Stimulated activated effector memory CD8-positive, alpha-beta T cell treated with anti-CD3 and anti-CD28 coated beads, Interleukin-12 subunit alpha, Interleukin-12 subunit beta, amount 100 ng/mL, for 72 hours (primary cell): ENCODE results near the gene DNAAF5.

Source experiments
- ATAC-seq: fragments of 150-1000 bp; cut with Tn5 transposase; 2 replicates; pipeline ENCODE4 v1.10.0; 2021
- DNase-seq, 2 donors: peaks; one replicate each; pipeline ENCODE4 v3.0.0; 2021 to 2022; ENCODE audit warnings: low spot score in 2 of 2
- H3K27ac Mint-ChIP-seq: one replicate; pipeline ENCODE4 v1.8.0; 2022; ENCODE audit warnings: mild to moderate bottlenecking, mixed read lengths
- H3K36me3 Mint-ChIP-seq: one replicate; pipeline ENCODE4 v1.8.0; 2022; ENCODE audit warnings: mild to moderate bottlenecking, mixed read lengths
- H3K4me1 Mint-ChIP-seq: one replicate; pipeline ENCODE4 v1.8.0; 2022; ENCODE audit warnings: mixed read lengths
- H3K4me3 Mint-ChIP-seq: one replicate; pipeline ENCODE4 v1.8.0; 2022; ENCODE audit warnings: mild to moderate bottlenecking, mixed read lengths
- H3K9me3 Mint-ChIP-seq: one replicate; pipeline ENCODE4 v1.8.0; 2022; ENCODE audit warnings: mixed read lengths

Gene DNAAF5

DNA sequence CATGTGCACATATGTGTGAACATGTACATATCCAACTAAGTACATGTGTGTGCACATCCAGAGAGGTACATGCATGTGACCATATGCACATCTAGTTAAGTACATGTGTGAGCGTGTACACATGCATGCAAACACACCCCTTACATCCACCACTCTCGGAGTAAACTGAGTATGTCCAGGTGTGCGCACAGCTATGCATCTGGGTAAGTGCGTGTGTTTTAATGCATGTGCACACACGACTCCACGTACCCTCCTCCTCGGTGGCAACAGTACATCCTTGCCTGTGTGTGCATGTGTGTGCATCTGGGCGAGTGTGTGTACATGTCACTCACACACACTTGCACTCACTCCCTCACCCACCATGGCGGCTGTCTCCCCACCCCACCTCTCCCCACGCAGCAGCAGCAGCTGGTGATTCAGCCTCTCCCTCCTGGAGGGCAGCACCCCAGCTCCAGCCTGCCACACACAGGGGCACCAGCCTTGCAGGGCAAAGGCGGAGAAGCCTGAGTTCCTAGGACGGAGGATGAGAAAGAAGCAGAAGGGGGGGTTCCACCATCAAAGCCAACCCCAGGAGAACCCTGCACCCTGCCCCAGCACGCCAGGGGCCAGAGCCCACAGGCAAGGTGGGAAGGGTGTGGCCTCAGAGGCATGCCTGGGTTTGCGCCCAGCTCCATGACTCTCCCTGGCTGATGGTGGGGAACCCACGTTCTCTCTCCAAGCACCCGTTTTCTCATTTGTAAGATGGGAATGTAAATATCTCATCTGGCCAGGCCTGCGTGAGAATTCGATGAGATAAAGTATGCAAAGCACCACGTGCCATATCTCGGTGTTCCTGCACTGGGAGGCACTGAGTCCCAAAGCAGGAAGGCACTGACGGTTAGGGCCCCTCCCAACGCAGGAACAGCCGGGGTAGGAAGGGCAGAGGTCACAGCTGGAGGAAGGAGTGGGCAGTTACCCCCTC lies 27.7 kb upstream of the DNAAF5 start:
- H3K4me3 Mint-ChIP-seq: no peak overlapping the region
- no peaks in the 10 kb centered on the region for H3K4me1 Mint-ChIP-seq
- no peak overlapping the region for H3K27ac Mint-ChIP-seq
- DNase-seq (no peak), ATAC-seq (no peak)
- no peaks in the 10 kb centered on the region for H3K36me3 Mint-ChIP-seq
- peaks cover 9% of the 10 kb centered on the region for H3K9me3 Mint-ChIP-seq

DNA sequence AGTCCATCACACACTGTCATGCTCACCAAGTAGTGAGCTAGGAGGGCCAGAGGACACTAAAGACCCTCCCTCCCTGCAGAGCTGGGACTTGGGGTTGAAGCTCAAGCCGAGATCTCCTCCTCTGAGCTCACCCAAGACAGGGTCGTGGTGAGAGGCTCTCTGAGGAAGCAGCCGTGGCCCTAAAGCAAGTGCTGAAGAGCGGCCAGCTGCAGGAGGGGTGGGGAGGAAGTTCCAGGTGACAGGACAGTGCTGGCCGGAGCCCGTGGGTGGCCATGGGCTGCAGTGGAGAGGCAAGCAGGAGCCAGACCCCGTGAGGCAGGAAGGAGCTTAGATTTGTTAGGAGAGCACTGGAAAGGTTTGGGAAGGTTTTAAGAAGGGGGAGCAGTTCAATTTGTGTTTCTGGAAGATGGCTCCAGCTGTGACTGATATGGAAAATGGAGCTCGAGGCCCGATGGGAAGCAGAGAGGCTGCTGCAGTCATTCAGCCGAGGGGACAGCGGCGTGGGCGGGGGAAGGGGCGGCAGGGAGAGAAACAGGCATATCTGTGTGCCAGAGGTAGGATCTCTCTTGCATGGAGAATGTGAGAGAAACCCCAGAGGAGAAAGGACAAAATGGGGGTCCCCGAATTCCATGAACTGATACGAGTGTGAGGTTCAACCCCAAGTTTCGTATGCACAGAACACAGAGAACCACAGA lies 26.9 kb upstream of the DNAAF5 start:
- ATAC-seq (no peak), DNase-seq (no peak)
- Mint-ChIP-seq H3K36me3 (peaks cover 6% of the 10 kb centered on the region), H3K4me1 (no peaks in the 10 kb centered on the region), H3K27ac (no peak overlapping the region), H3K4me3 (no peak overlapping the region), H3K9me3 (peaks cover 9% of the 10 kb centered on the region)

DNA sequence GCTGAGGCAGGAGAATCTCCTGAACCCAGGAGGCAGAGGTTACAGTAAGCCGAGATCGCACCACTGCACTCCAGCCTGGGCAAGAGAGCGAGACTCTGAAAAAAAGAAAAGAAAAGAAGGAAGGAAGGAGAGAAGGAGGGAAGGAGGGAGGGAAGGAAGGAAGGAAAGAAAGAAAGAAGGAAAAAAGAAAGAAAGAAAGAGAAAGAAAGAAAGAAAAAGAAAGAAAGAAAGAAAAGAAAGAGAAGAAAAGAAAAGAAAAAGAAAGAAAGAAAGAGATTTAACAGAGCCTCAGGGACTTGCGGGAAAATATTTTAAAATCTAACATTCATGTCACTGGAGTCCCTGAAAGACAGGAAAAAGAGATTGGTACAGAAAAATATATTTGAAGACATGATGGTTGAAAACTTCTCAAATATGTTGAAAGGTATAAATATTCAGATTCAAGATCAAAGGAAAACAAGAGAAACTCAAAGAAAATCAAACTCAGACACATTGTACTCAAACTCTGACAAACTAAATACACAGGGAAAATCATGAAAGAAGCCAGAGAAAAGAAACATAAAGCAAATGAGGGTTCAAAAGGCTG lies 25.3 kb upstream of the DNAAF5 start:
- no peak for ATAC-seq
- Mint-ChIP-seq H3K4me1 (no peaks in the 10 kb centered on the region), H3K27ac (no peak overlapping the region), H3K4me3 (no peak overlapping the region), H3K9me3 (peaks cover 9% of the 10 kb centered on the region), H3K36me3 (peaks cover 6% of the 10 kb centered on the region)
- DNase-seq: no peak

- H3K4me1 Mint-ChIP-seq: no peaks in the 10 kb centered on the region
- peaks cover 9% of the 10 kb centered on the region for H3K9me3 Mint-ChIP-seq
- H3K4me3 Mint-ChIP-seq: no peak overlapping the region
- ATAC-seq (no peak), DNase-seq (no peak)
- H3K27ac Mint-ChIP-seq: no peak overlapping the region
- peaks cover 6% of the 10 kb centered on the region for H3K36me3 Mint-ChIP-seq
These were observed 23.4 kb upstream of the DNAAF5 start for GRCh38 chr7:703049-703448.

DNA sequence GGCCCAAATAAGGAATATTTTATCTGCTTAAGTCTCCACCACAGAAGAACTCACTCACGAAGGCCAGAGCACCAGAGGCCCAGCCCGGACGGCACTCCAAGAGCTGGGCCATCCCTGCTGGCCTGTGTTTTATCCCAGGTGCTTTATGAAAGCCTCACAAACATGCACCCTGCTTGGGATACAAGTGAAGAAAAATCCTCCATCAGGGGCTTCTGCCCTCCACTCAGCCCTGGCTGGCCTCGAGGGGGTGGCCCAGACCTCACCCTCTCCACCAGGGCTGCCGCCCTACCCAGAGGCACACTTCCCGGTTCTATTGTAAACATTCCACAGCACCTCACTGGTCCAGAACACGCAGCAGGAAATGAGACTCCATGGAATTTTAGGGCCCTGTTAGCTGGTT lies 19.8 kb upstream of the DNAAF5 start:
- H3K4me1 Mint-ChIP-seq: no peaks in the 10 kb centered on the region
- DNase-seq (no peak), ATAC-seq (no peak)
- peaks cover 9% of the 10 kb centered on the region for H3K9me3 Mint-ChIP-seq
- no peak overlapping the region for H3K27ac Mint-ChIP-seq
- H3K36me3 Mint-ChIP-seq: peaks cover 6% of the 10 kb centered on the region
- H3K4me3 Mint-ChIP-seq: no peak overlapping the region

GRCh38 chr7:707296-708000 lies 19.1 kb upstream of the DNAAF5 start:
- no peak for ATAC-seq
- Mint-ChIP-seq H3K36me3 (peaks cover 6% of the 10 kb centered on the region), H3K4me3 (no peak overlapping the region), H3K4me1 (no peaks in the 10 kb centered on the region), H3K9me3 (peaks cover 7% of the 10 kb centered on the region), H3K27ac (no peak overlapping the region)
- no peak for DNase-seq

DNA sequence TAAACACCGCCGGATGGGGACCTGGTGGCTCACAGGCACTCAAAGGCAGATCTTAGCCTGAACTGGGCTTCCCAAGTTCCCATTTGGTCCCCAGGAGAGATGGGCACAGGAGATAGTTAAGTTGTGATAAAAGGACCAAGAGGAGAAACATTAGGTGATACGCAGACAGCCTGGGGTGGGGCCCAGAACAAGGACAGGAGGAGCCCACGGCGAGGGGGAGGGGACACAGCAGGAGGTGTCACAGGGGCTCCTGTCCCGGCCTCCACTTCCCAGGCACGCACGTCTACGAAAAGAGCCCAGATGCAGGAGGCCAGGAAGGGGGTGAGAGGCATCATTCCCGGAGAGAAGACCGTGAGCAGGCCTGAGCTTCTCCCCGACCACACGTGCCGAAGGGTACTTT lies 16.3 kb upstream of the DNAAF5 start:
- ATAC-seq: no peak
- H3K4me3 Mint-ChIP-seq: no peak overlapping the region
- no peaks in the 10 kb centered on the region for H3K9me3 Mint-ChIP-seq
- peaks cover 20% of the 10 kb centered on the region for H3K4me1 Mint-ChIP-seq
- DNase-seq: no peak
- no peaks in the 10 kb centered on the region for H3K36me3 Mint-ChIP-seq
- H3K27ac Mint-ChIP-seq: no peak overlapping the region

GRCh38 chr7:711093-711921 lies 15.2 kb upstream of the DNAAF5 start:
- H3K9me3 Mint-ChIP-seq: no peaks in the 10 kb centered on the region
- no peak for DNase-seq

GRCh38 chr7:711922-712380 lies 14.5 kb upstream of the DNAAF5 start:
- Mint-ChIP-seq H3K27ac (no peak overlapping the region), H3K36me3 (no peaks in the 10 kb centered on the region)
- no peak for ATAC-seq

More at GRCh38 chr7:711093-711921, 15.2 kb upstream of the DNAAF5 start:
- Mint-ChIP-seq H3K4me1 (peaks cover 20% of the 10 kb centered on the region), H3K4me3 (peak overlapping the region; percentile 41), H3K36me3 (no peaks in the 10 kb centered on the region), H3K27ac (no peak overlapping the region)
- ATAC-seq: no peak

GRCh38 chr7:712381-713138 lies 13.9 kb upstream of the DNAAF5 start:
- Mint-ChIP-seq H3K4me3 (peak overlapping the region; percentile 38), H3K4me1 (peaks cover 20% of the 10 kb centered on the region), H3K27ac (no peak overlapping the region), H3K36me3 (no peaks in the 10 kb centered on the region), H3K9me3 (no peaks in the 10 kb centered on the region)
- no peak for ATAC-seq
- DNase-seq: no peak

More at GRCh38 chr7:711922-712380, 14.5 kb upstream of the DNAAF5 start:
- no peak for DNase-seq
- H3K4me3 Mint-ChIP-seq: peak overlapping the region; percentile 41
- no peaks in the 10 kb centered on the region for H3K9me3 Mint-ChIP-seq
- peaks cover 20% of the 10 kb centered on the region for H3K4me1 Mint-ChIP-seq

DNA sequence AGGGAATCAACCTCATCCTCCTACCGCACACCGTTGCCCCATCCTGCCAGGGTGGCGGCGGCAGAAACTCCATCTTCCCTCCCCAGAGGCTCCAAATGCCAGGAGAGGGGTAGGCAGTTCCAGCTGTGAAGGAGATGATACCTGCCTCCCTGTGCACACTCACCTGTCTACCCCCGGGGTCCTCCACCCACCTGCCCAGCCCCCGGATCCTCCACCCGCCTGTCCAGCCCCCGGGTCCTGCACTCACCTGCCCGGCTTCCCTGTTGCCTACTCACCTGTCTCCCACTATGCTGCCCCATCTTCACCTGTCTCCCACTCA lies 13.4 kb upstream of the DNAAF5 start:
- Mint-ChIP-seq H3K9me3 (no peaks in the 10 kb centered on the region), H3K4me3 (peak overlapping the region; percentile 38), H3K27ac (no peak overlapping the region), H3K4me1 (peaks cover 20% of the 10 kb centered on the region), H3K36me3 (no peaks in the 10 kb centered on the region)
- no peak for ATAC-seq
- DNase-seq: no peak

DNA sequence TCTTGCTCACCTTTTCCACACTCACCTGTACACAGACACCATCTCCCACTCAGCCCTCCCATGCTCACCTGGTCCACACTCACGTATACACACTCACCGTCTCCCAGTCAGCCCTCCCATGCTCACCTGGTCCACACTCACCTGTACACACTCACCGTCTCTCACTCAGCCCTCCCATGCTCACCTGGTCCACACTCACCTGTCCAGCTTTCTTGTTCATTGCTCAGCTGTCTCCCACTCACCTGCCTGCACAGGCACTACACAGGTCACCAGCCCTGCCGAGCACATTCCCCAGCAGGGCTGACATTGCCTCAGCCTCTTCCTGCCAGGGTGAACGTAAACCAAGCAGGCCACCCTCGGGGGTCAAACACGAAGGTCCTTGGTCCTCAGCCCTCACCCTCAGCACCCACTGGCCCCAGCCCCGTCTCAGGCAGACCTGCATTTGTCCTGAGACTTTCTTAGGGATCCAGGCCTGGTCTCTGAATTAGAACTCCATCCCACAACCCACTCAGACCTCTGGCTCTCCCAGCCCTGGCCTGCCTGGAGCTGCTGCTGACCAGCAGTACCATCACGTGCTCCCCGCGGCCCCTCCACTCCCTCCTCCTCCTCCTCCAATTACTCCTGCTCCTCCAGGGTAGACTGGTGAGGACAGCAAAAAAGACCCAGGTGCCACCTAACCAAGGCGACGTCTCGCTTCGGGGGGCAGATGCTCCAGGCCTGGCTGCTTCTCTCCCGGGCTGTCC lies 12.8 kb upstream of the DNAAF5 start:
- Mint-ChIP-seq H3K27ac (peak overlapping the region; percentile 36), H3K9me3 (no peaks in the 10 kb centered on the region), H3K4me1 (peaks cover 20% of the 10 kb centered on the region), H3K4me3 (peak overlapping the region; percentile 38), H3K36me3 (no peaks in the 10 kb centered on the region)
- no peak for DNase-seq
- ATAC-seq: no peak

GRCh38 chr7:714251-714671 lies 12.2 kb upstream of the DNAAF5 start:
- Mint-ChIP-seq H3K4me3 (peak overlapping the region; percentile 26), H3K27ac (peak overlapping the region; percentile 36), H3K4me1 (peaks cover 20% of the 10 kb centered on the region), H3K9me3 (no peaks in the 10 kb centered on the region), H3K36me3 (no peaks in the 10 kb centered on the region)
- ATAC-seq (peak; percentile 31), DNase-seq (no peak)
